Measurements from ENCODE around the gene DPH3. TPM values are rescaled to one million over a fixed set of nuclear protein-coding genes. Genes with fewer than 3 reads are reported as not detected.

Gene DPH3
- total RNA-seq, 1 donor from 2014 or later = 29.8 TPM

- H3K36me3 ChIP-seq = no peaks in the 10 kb centered on the region
- no peak overlapping the region for H3K27ac ChIP-seq
- intact Hi-C loops (cut with DNase I) = loop anchor here (5.0 kb wide), 1 partner anchor 197 kb away; no protein-coding TSS in a partner anchor
- DNase-seq = no peak
- no peak for ATAC-seq
- H3K4me1 ChIP-seq = peaks cover 20% of the 10 kb centered on the region
- no peaks in the 10 kb centered on the region for H3K27me3 ChIP-seq
- H3K4me3 ChIP-seq = no peak overlapping the region
- H3K9me3 ChIP-seq = no peaks in the 10 kb centered on the region
- peak; percentile 32 for TF ChIP-seq CTCF (IDR thresholded peaks at IDR 0.05)
Measured at GRCh38 chr3:16249336-16249735, 15.4 kb downstream of the DPH3 start.

- no peaks in the 10 kb centered on the region for H3K9me3 ChIP-seq
- H3K4me1 ChIP-seq = peaks cover 14% of the 10 kb centered on the region
- no peak for DNase-seq
- no peaks in the 10 kb centered on the region for H3K36me3 ChIP-seq
- no peak overlapping the region for H3K27ac ChIP-seq
- intact Hi-C loops (cut with DNase I) = loop anchor here (5.0 kb wide), 1 partner anchor 196 kb away; no protein-coding TSS in a partner anchor
- TF ChIP-seq CTCF (IDR thresholded peaks at IDR 0.05) = no peak
- ATAC-seq = no peak
- H3K27me3 ChIP-seq = no peaks in the 10 kb centered on the region
- H3K4me3 ChIP-seq = no peak overlapping the region
Measured at GRCh38 chr3:16248556-16248955, 16.2 kb downstream of the DPH3 start.

- ATAC-seq (peak; percentile 93), DNase-seq (peak; percentile 77)
- Histone ChIP-seq H3K4me1 (peaks cover 5% of the 10 kb centered on the region), H3K36me3 (no peaks in the 10 kb centered on the region), H3K27me3 (no peaks in the 10 kb centered on the region), H3K27ac (no peak overlapping the region), H3K4me3 (no peak overlapping the region), H3K9me3 (no peaks in the 10 kb centered on the region)
- peak; percentile 98 for TF ChIP-seq CTCF (IDR thresholded peaks at IDR 0.05)
- intact Hi-C loops (cut with DNase I) = loop anchor here (5.0 kb wide), 1 partner anchor 195 kb away; no protein-coding TSS in a partner anchor
Measured at GRCh38 chr3:16247282-16248061, 17.3 kb downstream of the DPH3 start.

GRCh38 chr3:16245609-16246008 lies 19.1 kb downstream of the DPH3 start:
- Histone ChIP-seq H3K9me3 (no peaks in the 10 kb centered on the region), H3K27me3 (no peaks in the 10 kb centered on the region), H3K27ac (no peak overlapping the region), H3K36me3 (no peaks in the 10 kb centered on the region), H3K4me3 (no peak overlapping the region), H3K4me1 (peaks cover 5% of the 10 kb centered on the region)
- DNase-seq = no peak
- intact Hi-C loops (cut with DNase I) = loop anchor here (5.0 kb wide), 1 partner anchor 193 kb away; no protein-coding TSS in a partner anchor
- TF ChIP-seq CTCF (IDR thresholded peaks at IDR 0.05) = no peak
- ATAC-seq = no peak

- TF ChIP-seq CTCF (IDR thresholded peaks at IDR 0.05) = no peak
- Histone ChIP-seq H3K36me3 (no peaks in the 10 kb centered on the region), H3K27me3 (no peaks in the 10 kb centered on the region), H3K9me3 (no peaks in the 10 kb centered on the region), H3K27ac (no peak overlapping the region), H3K4me1 (peaks cover 12% of the 10 kb centered on the region), H3K4me3 (no peak overlapping the region)
- peak; percentile 10 for ATAC-seq
- intact Hi-C loops (cut with DNase I) = no loop called here
- no peak for DNase-seq
Measured at GRCh38 chr3:16243706-16244490, 20.8 kb downstream of the DPH3 start.

Data from upper lobe of right lung (tissue), 1 donor.